ENCODE data around the gene DMRT1.

DMRT1 gene

DNA sequence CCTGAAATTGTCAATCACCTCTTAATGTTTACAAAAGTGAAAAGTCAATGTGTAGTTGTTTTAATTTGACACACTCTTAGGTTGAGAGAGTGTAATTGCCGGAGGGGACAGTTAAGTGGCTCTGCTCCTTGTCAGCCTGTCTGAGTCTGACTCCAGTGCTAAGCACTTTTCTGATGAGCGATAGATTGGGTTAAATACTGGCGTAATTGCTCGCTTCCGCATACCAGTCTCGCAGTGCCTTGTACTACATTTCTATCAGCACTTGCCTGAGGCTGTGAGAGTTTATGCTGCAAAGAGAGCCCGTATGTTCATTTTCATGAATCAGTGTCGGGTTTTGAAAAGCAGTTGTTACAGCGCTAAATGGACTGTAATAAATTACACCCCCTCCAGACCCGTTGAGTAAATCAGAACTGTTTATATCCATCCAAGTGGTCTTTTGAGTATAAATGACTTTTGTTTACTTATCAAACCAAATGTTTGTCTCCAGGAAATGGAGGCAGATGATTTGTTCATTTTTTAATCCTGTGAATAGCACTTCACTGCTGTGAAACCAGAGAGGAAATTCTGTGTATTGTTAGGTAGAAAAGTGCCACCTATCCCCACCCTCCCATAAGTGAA lies 94.0 kb downstream of the DMRT1 start:
- no peak for TF ChIP-seq FOXP2 (optimal IDR thresholded peaks at IDR 0.05; ENCODE audit: borderline replicate concordance, extremely low read depth, extremely low read length, insufficient read depth)
- TF ChIP-seq TAF1 (IDR thresholded peaks at IDR 0.05; ENCODE audit: borderline replicate concordance, insufficient read depth, low read length) = no peak
- no peak for TF ChIP-seq POLR2AphosphoS5 (IDR thresholded peaks at IDR 0.05; ENCODE audit: low read depth, low read length)
- TF ChIP-seq, protein P1, sequence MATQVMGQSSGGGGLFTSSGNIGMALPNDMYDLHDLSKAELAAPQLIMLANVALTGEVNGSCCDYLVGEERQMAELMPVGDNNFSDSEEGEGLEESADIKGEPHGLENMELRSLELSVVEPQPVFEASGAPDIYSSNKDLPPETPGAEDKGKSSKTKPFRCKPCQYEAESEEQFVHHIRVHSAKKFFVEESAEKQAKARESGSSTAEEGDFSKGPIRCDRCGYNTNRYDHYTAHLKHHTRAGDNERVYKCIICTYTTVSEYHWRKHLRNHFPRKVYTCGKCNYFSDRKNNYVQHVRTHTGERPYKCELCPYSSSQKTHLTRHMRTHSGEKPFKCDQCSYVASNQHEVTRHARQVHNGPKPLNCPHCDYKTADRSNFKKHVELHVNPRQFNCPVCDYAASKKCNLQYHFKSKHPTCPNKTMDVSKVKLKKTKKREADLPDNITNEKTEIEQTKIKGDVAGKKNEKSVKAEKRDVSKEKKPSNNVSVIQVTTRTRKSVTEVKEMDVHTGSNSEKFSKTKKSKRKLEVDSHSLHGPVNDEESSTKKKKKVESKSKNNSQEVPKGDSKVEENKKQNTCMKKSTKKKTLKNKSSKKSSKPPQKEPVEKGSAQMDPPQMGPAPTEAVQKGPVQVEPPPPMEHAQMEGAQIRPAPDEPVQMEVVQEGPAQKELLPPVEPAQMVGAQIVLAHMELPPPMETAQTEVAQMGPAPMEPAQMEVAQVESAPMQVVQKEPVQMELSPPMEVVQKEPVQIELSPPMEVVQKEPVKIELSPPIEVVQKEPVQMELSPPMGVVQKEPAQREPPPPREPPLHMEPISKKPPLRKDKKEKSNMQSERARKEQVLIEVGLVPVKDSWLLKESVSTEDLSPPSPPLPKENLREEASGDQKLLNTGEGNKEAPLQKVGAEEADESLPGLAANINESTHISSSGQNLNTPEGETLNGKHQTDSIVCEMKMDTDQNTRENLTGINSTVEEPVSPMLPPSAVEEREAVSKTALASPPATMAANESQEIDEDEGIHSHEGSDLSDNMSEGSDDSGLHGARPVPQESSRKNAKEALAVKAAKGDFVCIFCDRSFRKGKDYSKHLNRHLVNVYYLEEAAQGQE (IDR thresholded peaks at IDR 0.05; ENCODE audit: insufficient read depth in 1 of 2, low read depth in 2 of 2, low read length in 2 of 2) = no peak
- no peak for TF ChIP-seq SIN3A (IDR thresholded peaks at IDR 0.05; ENCODE audit: borderline replicate concordance, insufficient read depth, low read length)

DNA sequence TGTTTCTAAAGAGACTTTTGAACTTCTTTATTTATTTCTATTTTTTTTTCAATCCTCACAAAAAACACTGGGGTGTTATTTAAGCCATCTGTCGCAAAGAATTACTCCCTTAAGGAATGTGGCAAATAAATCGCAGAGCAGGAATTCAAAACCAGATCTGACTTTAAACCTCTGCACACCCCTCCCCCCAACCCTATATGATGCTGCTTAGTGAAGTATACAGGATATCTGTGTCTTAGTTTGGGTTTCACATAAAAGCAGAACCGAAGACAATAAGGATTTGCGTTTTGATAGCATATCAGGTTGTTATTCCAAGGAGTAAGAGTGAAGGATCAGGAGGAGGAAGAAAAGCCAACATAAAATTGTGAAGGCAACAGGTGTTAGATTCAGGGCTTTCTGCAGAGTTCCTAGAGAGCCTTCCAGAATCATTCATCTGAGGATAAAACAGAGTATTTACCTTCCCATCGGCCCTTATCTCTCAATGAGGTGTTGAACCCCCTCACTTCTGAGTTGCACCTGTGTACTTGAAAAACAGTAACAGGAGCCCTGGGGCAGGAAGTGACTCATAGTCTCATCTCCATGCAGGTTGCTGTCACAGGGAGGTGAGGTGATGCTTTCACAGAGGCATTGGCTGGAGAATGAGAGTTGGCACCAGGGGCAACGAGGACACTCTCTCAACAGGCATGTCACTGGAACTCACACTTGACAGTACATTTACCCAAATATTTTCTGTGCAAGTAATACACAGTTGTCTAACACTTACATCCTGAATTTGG lies 101.5 kb downstream of the DMRT1 start:
- TF ChIP-seq POLR2AphosphoS5 (IDR thresholded peaks at IDR 0.05; ENCODE audit: low read depth, low read length) (no peak), SIN3A (IDR thresholded peaks at IDR 0.05; ENCODE audit: borderline replicate concordance, insufficient read depth, low read length) (no peak), FOXP2 (optimal IDR thresholded peaks at IDR 0.05; ENCODE audit: borderline replicate concordance, extremely low read depth, extremely low read length, insufficient read depth) (no peak), TAF1 (IDR thresholded peaks at IDR 0.05; ENCODE audit: borderline replicate concordance, insufficient read depth, low read length) (no peak)
- TF ChIP-seq, protein P1 (IDR thresholded peaks at IDR 0.05; ENCODE audit: insufficient read depth in 1 of 2, low read depth in 2 of 2, low read length in 2 of 2) = no peak

DNA sequence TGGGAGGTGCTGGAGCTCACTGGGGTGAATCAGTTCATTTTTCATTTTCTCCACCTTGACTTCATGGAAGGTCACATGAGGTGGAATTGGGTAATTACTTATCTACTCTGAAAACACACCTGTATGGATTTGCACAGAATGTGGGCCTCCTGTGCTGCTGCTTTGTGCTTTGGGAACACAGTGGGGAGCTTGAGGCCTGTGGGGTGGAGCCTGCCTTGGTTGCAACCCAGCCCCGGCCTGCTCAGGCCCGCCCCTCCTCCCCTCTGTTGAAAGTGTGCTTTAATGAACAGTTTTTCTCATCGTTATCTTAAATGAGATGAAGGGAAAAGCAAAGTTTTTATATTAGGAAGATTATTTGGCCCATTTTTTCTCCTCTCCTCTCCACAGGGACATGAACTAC lies 106.5 kb downstream of the DMRT1 start:
- TF ChIP-seq POLR2AphosphoS5 (IDR thresholded peaks at IDR 0.05; ENCODE audit: low read depth, low read length) (no peak), TAF1 (IDR thresholded peaks at IDR 0.05; ENCODE audit: borderline replicate concordance, insufficient read depth, low read length) (no peak), FOXP2 (optimal IDR thresholded peaks at IDR 0.05; ENCODE audit: borderline replicate concordance, extremely low read depth, extremely low read length, insufficient read depth) (no peak), SIN3A (IDR thresholded peaks at IDR 0.05; ENCODE audit: borderline replicate concordance, insufficient read depth, low read length) (no peak)
- TF ChIP-seq, protein P1 (IDR thresholded peaks at IDR 0.05; ENCODE audit: insufficient read depth in 1 of 2, low read depth in 2 of 2, low read length in 2 of 2) = no peak

DNA sequence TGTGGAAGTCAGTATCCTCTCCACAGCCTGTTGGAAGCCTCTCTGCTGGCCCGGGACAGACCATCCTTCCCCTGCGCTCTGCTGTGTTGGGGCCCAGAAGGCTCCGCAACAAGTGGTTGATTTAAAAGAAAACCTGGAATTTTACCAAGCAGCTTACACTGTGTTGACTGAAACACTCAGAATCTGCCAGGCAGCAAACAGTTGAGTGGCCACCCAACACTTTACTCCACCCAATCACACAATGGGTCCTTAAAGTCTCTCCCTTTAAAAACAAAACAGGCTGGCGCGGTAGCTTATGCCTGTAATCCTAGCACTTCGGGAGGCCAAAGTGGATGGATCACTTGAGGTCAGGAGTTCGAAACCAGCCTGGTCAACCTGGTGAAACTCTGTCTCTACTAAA lies 107.0 kb downstream of the DMRT1 start:
- TF ChIP-seq POLR2AphosphoS5 (IDR thresholded peaks at IDR 0.05; ENCODE audit: low read depth, low read length) = no peak
- TF ChIP-seq TAF1 (IDR thresholded peaks at IDR 0.05; ENCODE audit: borderline replicate concordance, insufficient read depth, low read length) = no peak

DNA sequence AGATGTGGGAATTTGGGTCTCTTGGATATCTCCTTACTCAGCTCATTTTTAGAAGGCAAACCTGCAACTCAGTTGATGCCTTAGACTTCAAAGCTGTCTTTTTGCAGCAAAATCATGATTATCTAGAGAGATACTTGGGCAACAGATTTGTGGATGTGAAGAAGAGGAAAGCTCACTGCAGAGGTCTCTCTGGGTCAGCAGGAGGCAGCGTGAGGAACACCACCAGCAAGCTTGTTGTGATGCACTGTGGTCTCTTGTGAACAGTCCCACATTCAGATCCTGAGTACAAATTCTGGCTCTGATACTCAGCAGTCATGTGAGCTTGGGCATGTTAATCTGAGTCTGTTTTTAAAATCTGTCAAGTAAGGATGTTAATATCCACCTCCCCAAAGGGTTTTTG lies 108.6 kb downstream of the DMRT1 start:
- TF ChIP-seq POLR2AphosphoS5 (IDR thresholded peaks at IDR 0.05; ENCODE audit: low read depth, low read length) = no peak
- TF ChIP-seq, protein P1 (IDR thresholded peaks at IDR 0.05; ENCODE audit: insufficient read depth in 1 of 2, low read depth in 2 of 2, low read length in 2 of 2) = no peak
- TF ChIP-seq FOXP2 (optimal IDR thresholded peaks at IDR 0.05; ENCODE audit: borderline replicate concordance, extremely low read depth, extremely low read length, insufficient read depth) = no peak
- no peak for TF ChIP-seq SIN3A (IDR thresholded peaks at IDR 0.05; ENCODE audit: borderline replicate concordance, insufficient read depth, low read length)
- TF ChIP-seq TAF1 (IDR thresholded peaks at IDR 0.05; ENCODE audit: borderline replicate concordance, insufficient read depth, low read length) = no peak

Measured in PFSK-1 (cell line).